ENCODE results near the gene FAM163A. TPM values are rescaled to one million over a fixed set of nuclear protein-coding genes. Genes with fewer than 3 reads are reported as not detected.
A peak's percentile ranks its signal among the peaks of the same experiment; 100 is the strongest.

Gene FAM163A
- total and polyA plus RNA-seq, 9 of the 15 experiments (the other 6 are each of a cell fraction or from before 2014, with no cell fraction given) = not detected

- TF ChIP-seq HMG20B (CRISPR knock-in tag; IDR thresholded peaks at IDR 0.05) (no peak), FOXA1 (IDR thresholded peaks at IDR 0.05; ENCODE audit: borderline replicate concordance) (no peak), ELF2 (CRISPR knock-in tag; IDR thresholded peaks at IDR 0.05) (no peak), SMARCA4 (IDR thresholded peaks at IDR 0.05) (no peak), PPARD (CRISPR knock-in tag; IDR thresholded peaks at IDR 0.05) (no peak), ELK3 (CRISPR knock-in tag; IDR thresholded peaks at IDR 0.05) (no peak), FOS (IDR thresholded peaks at IDR 0.05; ENCODE audit: extremely low read depth, insufficient read length) (peak; percentile 47), ZNF395 (CRISPR knock-in tag; IDR thresholded peaks at IDR 0.05) (no peak), MBD1 (CRISPR knock-in tag; IDR thresholded peaks at IDR 0.05) (no peak), ATF1 (CRISPR knock-in tag; IDR thresholded peaks at IDR 0.05) (no peak), ATF1 (tag; IDR thresholded peaks at IDR 0.05) (peak; percentile 28; the same call in 1 of the 2 replicates), RERE (CRISPR knock-in tag; IDR thresholded peaks at IDR 0.05; ENCODE audit: borderline replicate concordance) (no peak), PCBP1 (IDR thresholded peaks at IDR 0.05; ENCODE audit: low read depth, low read length, poor library complexity, severe bottlenecking) (no peak), CEBPZ (IDR thresholded peaks at IDR 0.05; ENCODE audit: borderline replicate concordance, low read depth, low read length) (no peak), RUNX1 (IDR thresholded peaks at IDR 0.05; ENCODE audit: low read depth) (no peak), ADNP (tag; IDR thresholded peaks at IDR 0.05) (no peak)
Observed at GRCh38 chr1:179775009-179775408, 31.9 kb downstream of the FAM163A start (continued).
